Neuron (in vitro differentiated cells): ENCODE data around the gene CCDC167.
A peak's percentile ranks its signal among the peaks of the same experiment; 100 is the strongest.
"Not testable (repeated sequence)": the region's sequence is repeated elsewhere in the genome, so short reads cannot be mapped to it uniquely, and the experiment has no call there.

Source experiments
- H2AFZ ChIP-seq: one replicate; pipeline ENCODE4 v1.6.1; 2013; ENCODE audit warnings: low read depth, mild to moderate bottlenecking, inconsistent platforms, low read length, moderate library complexity
- H3K27me3 ChIP-seq: one replicate; pipeline ENCODE4 v1.6.1; 2013; ENCODE audit warnings: low read length; ENCODE audit not compliant: insufficient read depth
- H3K36me3 ChIP-seq: one replicate; pipeline ENCODE4 v1.6.1; 2013; ENCODE audit warnings: low read length; ENCODE audit not compliant: insufficient read depth
- H3K4me1 ChIP-seq: one replicate; pipeline ENCODE4 v1.6.1; 2013; ENCODE audit warnings: low read length; ENCODE audit not compliant: insufficient read depth
- H3K4me3 ChIP-seq: 2 replicates; pipeline ENCODE4 v1.5.1; 2013; ENCODE audit warnings: mild to moderate bottlenecking, low read length, moderate library complexity
- H3K9me3 ChIP-seq: one replicate; pipeline ENCODE4 v1.6.1; 2013; ENCODE audit warnings: low read length

Gene CCDC167

GRCh38 chr6:37452522-37452921 is 47.2 kb downstream of the CCDC167 start:
- no peaks in the 10 kb centered on the region for H3K27me3 ChIP-seq
- no peak overlapping the region for H3K4me3 ChIP-seq
- H3K9me3 ChIP-seq: no peaks in the 10 kb centered on the region
- no peak overlapping the region for H2AFZ ChIP-seq
- peaks cover 61% of the 10 kb centered on the region for H3K36me3 ChIP-seq
- H3K4me1 ChIP-seq: no peaks in the 10 kb centered on the region

GRCh38 chr6:37451441-37452193 is 48.1 kb downstream of the CCDC167 start:
- Histone ChIP-seq H3K27me3 (no peaks in the 10 kb centered on the region), H3K4me1 (no peaks in the 10 kb centered on the region), H3K4me3 (no peak overlapping the region), H2AFZ (no peak overlapping the region), H3K36me3 (peaks cover 67% of the 10 kb centered on the region), H3K9me3 (no peaks in the 10 kb centered on the region)

- no peak overlapping the region for H2AFZ ChIP-seq
- H3K4me1 ChIP-seq: no peaks in the 10 kb centered on the region
- no peaks in the 10 kb centered on the region for H3K9me3 ChIP-seq
- no peaks in the 10 kb centered on the region for H3K27me3 ChIP-seq
- H3K4me3 ChIP-seq: no peak overlapping the region
- peaks cover 66% of the 10 kb centered on the region for H3K36me3 ChIP-seq
Observed at GRCh38 chr6:37449984-37450383, 49.7 kb downstream of the CCDC167 start.

- peaks cover 40% of the 10 kb centered on the region for H3K36me3 ChIP-seq
- not testable (repeated sequence) for H3K4me3 ChIP-seq, H3K9me3 ChIP-seq, H3K27me3 ChIP-seq, H2AFZ ChIP-seq, H3K4me1 ChIP-seq
Observed at GRCh38 chr6:37443216-37443542, 56.5 kb downstream of the CCDC167 start.

- Histone ChIP-seq H2AFZ (no peak overlapping the region), H3K36me3 (peaks cover 42% of the 10 kb centered on the region), H3K27me3 (no peaks in the 10 kb centered on the region), H3K9me3 (no peaks in the 10 kb centered on the region), H3K4me1 (no peaks in the 10 kb centered on the region), H3K4me3 (no peak overlapping the region)
Observed at GRCh38 chr6:37442416-37443215, 57.1 kb downstream of the CCDC167 start.

- Histone ChIP-seq H3K4me3 (no peak overlapping the region), H3K27me3 (no peaks in the 10 kb centered on the region), H3K36me3 (peaks cover 39% of the 10 kb centered on the region), H2AFZ (no peak overlapping the region), H3K9me3 (no peaks in the 10 kb centered on the region), H3K4me1 (no peaks in the 10 kb centered on the region)
Observed at GRCh38 chr6:37441651-37442050, 58.0 kb downstream of the CCDC167 start.

GRCh38 chr6:37438930-37439329 is 60.8 kb downstream of the CCDC167 start:
- no peak overlapping the region for H2AFZ ChIP-seq
- no peaks in the 10 kb centered on the region for H3K9me3 ChIP-seq
- H3K27me3 ChIP-seq: no peaks in the 10 kb centered on the region
- H3K4me1 ChIP-seq: peaks cover 5% of the 10 kb centered on the region
- H3K36me3 ChIP-seq: peaks cover 29% of the 10 kb centered on the region
- H3K4me3 ChIP-seq: no peak overlapping the region

- no peak overlapping the region for H3K4me3 ChIP-seq
- H2AFZ ChIP-seq: no peak overlapping the region
- H3K27me3 ChIP-seq: no peaks in the 10 kb centered on the region
- H3K4me1 ChIP-seq: peaks cover 16% of the 10 kb centered on the region
- peaks cover 20% of the 10 kb centered on the region for H3K36me3 ChIP-seq
- H3K9me3 ChIP-seq: no peaks in the 10 kb centered on the region
Observed at GRCh38 chr6:37435816-37436215, 63.9 kb downstream of the CCDC167 start.

GRCh38 chr6:37435373-37435772 is 64.3 kb downstream of the CCDC167 start:
- Histone ChIP-seq H3K9me3 (no peaks in the 10 kb centered on the region), H3K27me3 (no peaks in the 10 kb centered on the region), H3K4me1 (peaks cover 16% of the 10 kb centered on the region), H2AFZ (no peak overlapping the region), H3K36me3 (peaks cover 20% of the 10 kb centered on the region), H3K4me3 (no peak overlapping the region)

GRCh38 chr6:37433657-37434271 is 65.9 kb downstream of the CCDC167 start:
- H3K4me3 ChIP-seq: peak overlapping the region; percentile 67
- H3K36me3 ChIP-seq: peaks cover 20% of the 10 kb centered on the region
- peaks cover 16% of the 10 kb centered on the region for H3K4me1 ChIP-seq
- no peaks in the 10 kb centered on the region for H3K27me3 ChIP-seq
- peak overlapping the region; percentile 60 for H2AFZ ChIP-seq
- no peaks in the 10 kb centered on the region for H3K9me3 ChIP-seq
